Skeletal muscle cell (primary cell): ENCODE results near the gene FBXW10.
A peak's percentile ranks its signal among the peaks of the same experiment; 100 is the strongest.
"Not testable (repeated sequence)": the region's sequence is repeated elsewhere in the genome, so short reads cannot be mapped to it uniquely, and the experiment has no call there.

Experiments used
- DNase-seq: peaks from one replicate; pipeline ENCODE4 v3.0.0-alpha.2; 2010; ENCODE audit warnings: low read depth
- H3K4me3 ChIP-seq: 2 replicates; pipeline ENCODE4 v1.5.1; 2011; ENCODE audit warnings: low read depth, mild to moderate bottlenecking, control low read depth, low read length, moderate library complexity

FBXW10 gene, protein sequence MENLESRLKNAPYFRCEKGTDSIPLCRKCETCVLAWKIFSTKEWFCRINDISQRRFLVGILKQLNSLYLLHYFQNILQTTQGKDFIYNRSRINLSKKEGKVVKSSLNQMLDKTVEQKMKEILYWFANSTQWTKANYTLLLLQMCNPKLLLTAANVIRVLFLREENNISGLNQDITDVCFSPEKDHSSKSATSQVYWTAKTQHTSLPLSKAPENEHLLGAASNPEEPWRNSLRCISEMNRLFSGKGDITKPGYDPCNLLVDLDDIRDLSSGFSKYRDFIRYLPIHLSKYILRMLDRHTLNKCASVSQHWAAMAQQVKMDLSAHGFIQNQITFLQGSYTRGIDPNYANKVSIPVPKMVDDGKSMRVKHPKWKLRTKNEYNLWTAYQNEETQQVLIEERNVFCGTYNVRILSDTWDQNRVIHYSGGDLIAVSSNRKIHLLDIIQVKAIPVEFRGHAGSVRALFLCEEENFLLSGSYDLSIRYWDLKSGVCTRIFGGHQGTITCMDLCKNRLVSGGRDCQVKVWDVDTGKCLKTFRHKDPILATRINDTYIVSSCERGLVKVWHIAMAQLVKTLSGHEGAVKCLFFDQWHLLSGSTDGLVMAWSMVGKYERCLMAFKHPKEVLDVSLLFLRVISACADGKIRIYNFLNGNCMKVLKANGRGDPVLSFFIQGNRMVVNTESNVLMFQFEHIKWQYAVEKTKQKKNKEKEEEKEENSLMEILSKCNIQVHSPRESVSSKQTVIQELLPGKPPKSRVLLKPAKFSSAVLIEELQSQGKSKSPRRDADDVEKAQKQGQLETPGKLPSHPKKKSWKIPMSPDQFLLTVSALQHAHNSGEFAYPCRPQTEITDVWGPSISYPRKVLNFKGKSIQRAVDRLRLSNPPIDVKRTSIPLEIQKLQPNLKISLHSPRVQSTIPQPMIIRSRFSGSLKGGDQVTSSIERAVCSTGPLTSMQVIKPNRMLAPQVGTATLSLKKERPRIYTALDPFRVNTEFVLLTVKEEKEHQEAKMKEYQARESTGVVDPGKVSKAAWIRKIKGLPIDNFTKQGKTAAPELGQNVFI

DNA sequence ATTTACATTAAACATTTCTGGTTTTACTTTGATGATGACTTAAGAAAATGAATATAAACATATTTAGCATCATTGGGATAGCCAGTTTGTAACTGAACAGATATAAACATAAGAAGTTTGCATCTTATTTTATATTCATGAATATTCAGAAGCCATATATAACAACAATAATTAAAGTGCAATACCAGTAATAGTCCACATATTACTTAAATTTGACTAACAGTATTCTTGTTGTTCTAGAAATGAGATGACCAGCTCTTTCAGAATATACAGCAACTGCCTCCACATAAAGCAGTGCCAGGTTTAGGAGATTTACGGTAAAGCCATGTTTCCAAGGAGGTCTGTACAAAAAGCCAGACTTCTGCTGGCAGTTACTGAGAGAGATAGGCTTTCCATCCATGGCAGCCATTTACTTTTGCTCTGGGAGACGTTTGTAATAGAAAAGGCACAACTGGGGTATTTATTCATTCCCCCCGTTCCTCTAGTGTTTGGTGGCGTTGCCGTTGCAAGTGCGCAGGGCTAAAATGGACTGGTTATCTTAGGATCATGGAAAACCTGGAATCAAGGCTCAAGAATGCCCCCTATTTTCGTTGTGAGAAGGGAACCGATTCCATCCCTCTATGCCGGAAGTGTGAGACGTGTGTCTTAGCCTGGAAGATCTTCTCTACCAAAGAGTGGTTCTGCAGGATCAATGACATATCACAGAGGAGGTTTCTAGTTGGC is at the start of gene FBXW10:
TSS of gene FBXW10 (plus strand) at position 356 of the 723 bp plus-strand sequence. CDS start at position 547, 191 bp downstream.
- H3K4me3 ChIP-seq, DNase-seq: not testable (repeated sequence)

DNA sequence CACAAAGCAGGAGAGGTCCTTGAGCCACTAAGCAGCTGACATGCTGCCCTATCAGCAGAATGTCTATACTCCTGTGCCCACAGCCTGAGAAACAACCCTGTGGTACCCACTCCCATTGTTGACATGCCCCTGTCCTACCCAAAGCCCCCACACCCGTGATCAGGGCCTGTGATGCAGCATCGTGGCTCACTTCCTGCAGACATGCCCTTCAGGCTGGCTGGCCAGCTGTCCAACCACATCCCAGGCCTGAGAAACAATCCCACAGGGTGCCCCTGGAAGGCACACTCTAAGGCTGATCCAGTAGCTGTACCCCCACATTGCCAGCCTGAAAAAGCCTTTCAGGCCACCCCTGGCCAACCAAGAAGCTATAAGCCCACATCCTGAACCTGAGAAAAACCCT is 48.7 kb upstream of the FBXW10 start:
- DNase-seq, H3K4me3 ChIP-seq: not testable (repeated sequence)

DNA sequence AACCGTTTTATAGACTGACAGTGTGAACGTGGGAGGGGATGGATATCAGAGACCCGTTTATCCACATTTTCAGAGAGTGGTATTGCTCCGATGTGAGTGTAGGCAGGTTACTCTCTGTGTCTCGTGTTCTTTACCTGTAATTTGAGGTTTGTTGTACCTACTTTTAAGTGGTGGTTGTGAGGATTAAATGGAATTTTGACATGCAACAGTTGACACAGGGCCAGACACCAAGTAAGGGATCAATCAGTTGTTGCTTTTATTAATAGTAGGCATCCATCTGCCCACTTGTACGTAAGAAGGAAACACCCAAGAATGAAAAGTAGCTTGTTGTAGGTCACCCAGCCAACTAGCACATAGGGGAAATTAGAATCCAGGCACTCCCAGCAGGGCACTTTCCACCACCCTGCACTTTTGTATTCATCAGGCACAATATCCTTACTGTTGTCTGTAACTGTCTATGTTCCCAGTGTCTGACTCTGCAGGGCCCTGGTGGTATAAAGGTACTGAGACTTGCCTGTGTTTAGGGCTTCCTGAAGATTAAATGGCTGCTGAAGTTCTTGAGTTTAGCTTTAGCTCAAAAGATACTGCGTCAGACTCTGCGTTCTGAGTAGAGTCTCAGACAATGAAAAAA is 45.3 kb upstream of the FBXW10 start:
- not testable (repeated sequence) for DNase-seq
- H3K4me3 ChIP-seq, result peak overlapping the region; percentile 52

DNA sequence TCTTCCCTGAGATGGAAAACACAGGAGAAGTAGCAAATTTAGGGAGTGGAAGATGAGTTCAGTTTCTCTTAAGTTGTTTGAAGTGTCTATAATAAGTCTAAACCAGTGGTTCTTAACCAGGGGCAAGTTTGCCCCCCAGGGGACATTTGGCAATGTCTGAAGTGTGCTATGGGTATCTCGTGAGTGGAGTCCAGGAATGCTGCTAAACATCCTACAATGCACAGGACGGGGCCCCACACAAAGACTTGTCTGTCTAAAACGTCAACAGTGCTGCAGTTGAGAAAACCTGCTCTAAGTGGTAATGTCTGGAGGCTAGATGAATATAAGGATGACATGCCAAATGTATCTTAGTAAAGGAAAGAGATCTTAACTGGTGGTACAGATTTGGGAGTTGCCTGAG is 37.9 kb upstream of the FBXW10 start:
- not testable (repeated sequence) for H3K4me3 ChIP-seq, DNase-seq

DNA sequence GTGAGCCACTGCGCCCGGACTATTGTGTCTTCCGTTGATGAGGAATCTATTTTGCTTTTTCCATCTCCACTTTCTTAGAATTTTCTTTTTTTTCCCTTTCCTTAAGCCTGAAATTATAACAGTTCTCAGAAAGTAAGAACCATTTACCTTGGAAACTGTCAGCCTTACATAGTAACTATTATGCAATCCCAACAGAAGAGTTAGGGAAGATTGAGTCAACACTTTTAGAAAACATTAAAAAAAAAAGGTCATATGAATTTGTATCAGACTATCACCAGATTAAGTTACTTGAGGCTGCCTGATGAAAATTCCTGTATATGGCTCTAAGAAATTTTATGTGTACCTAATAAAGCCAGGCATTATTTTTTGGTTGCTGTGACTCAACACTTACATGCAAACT is 35.6 kb upstream of the FBXW10 start:
- DNase-seq, H3K4me3 ChIP-seq: not testable (repeated sequence)

DNA sequence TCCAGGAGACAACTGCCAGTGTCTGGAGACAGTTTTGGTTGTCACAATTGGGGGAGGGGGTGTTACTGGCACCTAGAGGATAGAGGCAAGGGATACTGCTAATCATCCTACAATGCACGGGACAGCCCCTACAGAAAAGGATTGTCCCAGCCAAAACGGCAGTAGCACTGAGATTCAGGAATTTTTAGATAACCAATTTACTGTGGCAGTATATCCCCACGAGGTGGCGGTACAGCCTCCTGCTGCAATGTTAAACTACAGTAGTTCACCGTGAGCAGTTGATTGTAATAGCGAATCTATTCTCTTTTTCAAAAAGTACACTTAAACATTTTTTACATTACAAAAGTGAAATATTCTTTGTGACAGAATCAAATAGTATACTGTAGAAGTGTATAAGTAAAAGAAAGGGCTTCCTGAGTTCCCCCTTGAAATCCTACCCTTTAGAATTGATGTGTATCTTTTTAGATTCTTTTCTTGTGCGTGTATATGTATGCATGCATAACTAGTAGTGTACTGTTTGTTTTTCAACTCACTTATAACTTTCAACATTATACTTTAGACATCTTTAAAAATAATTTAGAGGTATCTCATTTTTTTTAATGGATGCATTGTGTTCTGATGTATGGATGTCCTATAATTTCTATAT is 31.4 kb upstream of the FBXW10 start:
- not testable (repeated sequence) for DNase-seq, H3K4me3 ChIP-seq

DNA sequence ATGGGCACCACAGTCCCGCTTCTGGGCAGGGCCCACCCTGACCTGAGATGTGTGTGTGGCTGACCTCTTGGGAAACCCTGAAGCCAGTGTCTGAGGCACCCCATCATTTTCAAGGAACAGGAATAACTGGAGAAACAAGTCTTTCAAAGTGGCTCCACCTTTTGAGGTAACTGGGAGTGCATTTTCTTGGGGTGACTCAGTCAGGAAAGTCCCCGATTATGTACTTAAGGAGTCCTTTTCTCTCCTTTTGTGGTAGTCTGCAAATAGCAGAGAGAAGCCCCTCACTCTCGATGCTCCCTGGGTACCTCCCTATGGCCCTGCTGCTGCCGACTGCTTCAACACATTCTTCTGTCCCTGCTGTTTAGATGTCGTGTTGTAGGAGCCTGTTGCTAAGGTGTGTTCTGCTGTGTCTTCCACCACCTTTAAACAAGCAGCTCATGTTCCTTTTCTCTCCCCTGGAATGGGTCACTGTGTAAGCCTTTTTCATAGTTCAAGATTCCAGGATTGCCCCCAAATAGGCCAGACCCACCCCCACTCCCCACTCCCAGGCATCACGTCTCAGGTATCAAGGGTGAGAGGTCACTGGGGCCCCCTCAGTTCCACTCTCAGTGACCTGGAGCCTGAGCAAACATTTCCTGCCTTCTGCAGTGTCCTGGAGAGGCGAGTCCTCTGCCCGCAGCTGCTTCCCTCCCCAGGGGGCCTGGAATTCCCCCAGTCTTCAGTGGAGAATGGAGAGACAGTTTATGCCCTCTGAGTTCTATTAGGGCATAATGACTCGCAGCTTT is 25.0 kb upstream of the FBXW10 start:
- not testable (repeated sequence) for DNase-seq, H3K4me3 ChIP-seq

DNA sequence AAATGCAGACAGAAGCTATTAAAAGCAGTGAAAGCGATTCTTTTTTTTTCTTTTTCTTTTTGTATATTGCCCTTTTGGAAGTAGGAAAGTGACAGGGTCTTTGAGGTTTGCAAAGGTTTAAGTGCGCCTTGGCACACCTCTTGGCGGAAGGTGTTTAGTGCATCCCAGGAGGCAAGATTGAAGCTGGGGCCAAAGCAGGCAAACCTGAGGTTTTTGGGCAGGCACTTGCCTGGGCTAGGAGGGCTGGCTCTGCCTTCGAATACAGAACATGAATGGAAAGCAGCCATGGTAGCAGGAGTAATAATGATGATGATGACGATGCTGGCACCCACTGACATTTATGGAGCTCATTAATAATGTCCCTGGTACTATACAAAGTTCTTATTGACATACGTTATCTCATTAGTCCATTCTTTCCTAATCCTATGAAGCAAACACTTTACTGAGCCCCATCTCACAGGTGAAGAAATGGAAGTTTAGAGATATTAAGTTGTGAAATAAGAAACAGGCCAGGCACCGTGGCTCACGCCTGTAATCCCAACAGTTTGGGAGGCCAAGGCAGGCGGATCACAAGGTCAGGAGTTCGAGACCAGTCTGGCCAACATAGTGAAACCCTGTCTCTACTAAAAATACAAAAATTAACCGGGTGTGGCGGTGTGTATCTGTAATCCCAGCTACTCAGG is 24.3 kb upstream of the FBXW10 start:
- not testable (repeated sequence) for H3K4me3 ChIP-seq, DNase-seq

DNA sequence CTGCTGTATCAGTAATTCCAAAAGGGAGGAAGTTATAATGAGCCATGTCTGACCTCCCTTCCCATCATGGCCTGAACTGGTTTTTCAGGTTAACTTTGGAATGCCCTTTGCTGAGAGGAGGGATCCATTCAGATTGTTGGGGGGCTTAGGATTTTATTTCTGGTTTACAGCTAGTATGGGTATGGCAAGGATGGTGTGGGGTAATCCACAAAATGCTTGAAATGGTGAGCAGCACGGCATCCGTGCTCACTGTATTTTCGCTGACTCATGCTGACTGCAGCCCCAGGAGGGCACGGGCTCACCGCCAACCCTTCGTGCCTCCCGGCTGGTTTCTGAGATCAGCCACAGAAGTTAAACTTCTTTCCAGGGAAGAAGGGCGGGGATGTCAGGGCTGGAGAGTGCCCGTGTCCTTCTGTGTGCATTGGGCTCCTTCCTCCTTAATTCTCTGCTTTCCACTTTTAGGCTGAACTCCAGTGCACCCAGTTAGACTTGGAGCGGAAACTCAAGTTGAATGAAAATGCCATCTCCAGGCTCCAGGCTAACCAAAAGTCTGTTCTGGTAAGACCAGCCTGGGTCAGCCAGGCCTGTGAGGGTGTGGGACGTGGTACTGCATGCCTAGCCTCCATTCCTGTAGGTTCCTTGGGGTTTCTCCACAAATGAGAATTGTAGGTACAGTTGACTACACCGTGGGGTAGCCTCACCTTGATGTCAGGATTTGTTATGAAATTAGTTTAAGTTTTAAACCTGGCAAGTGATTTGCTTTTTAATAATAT is 21.9 kb upstream of the FBXW10 start:
- DNase-seq, H3K4me3 ChIP-seq: not testable (repeated sequence)

DNA sequence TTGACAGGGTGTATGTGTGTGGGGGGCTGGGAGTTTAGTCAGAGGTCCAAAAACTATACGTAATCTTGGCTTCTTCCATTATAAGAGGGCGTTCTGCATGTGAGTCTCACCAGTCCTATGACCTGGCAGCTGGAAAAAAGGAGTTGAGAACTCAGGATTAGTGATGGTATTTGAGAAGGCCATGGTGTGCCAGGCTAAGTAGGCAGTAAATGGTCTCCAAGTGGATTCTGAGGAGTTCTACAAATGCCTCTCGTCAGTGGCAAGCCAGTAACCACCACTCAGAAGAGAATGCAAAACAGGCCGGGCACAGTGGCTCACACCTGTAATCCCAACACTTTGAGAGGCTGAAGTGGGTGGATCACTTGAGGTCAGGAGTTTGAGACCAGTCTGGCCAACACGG is 21.2 kb upstream of the FBXW10 start:
- H3K4me3 ChIP-seq, DNase-seq: not testable (repeated sequence)

DNA sequence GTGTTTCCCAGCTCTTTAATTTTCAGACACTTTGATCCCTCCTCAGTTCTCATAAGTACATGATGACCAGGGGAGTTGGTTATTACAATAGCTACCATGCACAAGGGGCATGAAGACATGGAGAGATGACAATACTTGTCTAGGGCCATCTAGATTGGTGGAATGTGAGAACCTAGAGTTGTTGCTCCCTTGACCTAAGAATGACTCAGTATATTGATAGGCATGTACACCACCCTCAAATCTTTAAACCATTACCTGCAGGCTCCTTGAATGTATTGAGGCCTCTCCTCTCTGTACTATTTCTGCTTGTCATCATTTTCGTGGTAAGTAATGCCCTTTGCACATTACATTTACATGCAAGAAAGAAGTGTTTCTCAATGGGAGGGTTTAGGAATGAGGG is 20.3 kb upstream of the FBXW10 start:
- DNase-seq, result not testable (repeated sequence)

DNA sequence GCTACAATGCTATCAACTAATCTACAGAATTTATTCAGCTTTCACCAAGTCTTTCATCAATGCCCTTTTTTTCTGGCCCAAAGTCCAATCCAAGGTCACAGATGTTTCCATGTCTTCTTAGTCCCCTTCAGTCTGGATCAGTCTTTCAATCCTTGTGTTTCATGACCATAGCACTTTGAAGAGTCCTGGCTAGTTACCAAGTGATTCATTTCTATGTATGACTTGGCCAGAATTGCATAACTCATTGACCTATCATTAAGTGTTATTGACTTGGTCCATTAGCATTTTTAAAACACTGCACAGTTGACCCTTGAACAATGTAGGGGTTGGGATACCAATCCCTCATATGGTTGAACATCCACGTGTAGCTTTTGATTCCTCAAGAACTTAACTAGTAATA is 11.4 kb upstream of the FBXW10 start:
- not testable (repeated sequence) for DNase-seq, H3K4me3 ChIP-seq

More for the DNA sequence above, 20.3 kb upstream of the FBXW10 start:
- not testable (repeated sequence) for H3K4me3 ChIP-seq

DNA sequence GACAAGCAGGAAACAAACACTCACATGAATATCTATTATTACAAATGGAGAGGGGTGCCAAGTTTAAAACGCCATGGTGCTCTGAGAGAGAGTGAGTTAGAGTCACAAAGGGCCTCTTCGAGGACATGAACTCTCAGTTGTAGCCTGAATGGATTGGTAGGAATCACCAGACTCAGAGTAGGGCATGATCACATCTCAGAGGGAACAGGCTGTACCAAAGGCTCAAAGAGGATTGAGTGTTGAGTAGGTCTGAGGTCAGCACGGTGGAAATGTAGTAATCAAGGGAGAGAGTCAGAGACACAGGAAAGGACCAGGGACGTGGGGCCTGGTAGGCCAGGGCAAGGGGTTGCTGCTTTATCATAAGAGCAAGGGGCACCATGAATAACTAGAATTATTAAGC is 10.5 kb upstream of the FBXW10 start:
- DNase-seq, result peak; percentile 78
- not testable (repeated sequence) for H3K4me3 ChIP-seq

DNA sequence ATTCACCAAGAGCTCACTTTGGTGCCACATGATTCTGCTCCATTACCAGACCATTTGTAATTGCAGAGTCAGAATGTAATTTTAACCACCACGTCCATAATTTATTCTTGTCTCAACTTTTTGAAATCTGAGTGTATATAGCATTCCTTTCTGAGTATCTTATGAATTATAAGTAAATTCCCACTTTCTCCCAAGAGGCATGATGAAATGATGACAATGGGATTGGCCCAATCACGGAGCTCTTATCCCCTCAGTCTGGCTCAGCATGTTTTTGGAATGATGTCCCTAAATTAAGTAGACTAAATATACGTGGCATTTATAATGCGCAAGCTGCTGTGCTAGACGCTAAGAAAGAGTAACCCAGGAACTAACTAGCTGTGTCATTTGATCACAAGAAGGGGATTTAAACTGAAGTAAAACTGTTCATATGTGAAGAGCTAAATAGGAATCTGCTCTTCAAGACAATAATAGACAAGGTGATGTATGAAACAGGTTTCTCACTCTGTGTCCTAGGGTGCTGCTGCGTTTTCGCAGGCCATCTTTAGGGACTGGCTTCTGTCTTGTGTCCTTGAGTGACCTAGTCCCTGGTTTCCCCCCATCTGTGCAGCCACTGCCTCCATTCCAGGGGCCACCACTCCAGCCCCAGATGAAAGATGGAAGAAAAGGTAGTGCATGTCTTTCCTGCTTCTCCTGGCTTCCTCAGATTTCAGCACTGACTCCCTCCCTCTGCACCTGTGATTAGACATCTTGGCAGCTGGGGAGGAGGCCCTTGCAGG is 4.0 kb upstream of the FBXW10 start:
- H3K4me3 ChIP-seq, DNase-seq: not testable (repeated sequence)

DNA sequence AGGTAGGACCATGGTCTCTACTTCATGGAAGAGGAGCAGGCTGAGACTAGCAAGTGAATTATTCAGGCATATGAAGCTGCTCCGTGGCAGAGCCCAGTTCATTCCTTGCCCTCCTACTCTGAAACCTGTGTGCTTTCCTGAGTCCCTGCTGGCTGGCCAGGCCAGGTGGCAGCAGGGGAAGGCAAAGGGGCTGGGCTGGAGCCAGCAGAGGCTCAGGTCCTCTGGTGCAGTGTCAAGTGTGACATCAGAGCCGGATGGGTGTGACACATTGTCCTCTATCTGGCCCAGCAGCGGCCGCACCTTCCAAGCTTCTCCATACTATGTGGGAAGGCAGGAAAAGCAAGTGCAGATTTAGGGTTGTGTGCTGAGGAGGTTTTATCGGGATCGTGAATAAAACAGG is 2.6 kb upstream of the FBXW10 start:
- H3K4me3 ChIP-seq, DNase-seq: not testable (repeated sequence)

DNA sequence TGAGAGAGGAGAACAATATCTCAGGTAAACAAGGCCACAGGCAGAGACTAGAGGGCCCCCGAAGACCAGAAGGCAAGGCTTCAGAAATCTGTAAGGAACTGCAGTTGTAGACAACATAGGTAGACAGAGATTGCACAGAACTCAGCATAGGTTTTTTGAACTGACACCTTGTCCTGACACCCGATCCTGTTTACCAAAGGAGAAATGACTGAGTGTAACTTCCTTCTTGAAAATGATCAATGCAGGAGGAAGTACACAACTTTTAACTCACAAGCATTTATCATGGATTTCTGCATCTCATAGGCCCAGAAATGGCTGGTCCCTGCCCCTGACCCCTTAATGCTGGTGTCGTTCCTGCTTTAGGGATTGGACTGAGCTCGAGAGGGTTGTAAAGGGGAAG is 872 bp downstream of the FBXW10 start:
- not testable (repeated sequence) for H3K4me3 ChIP-seq, DNase-seq
